Stimulated activated CD8-positive, alpha-beta memory T cell treated with anti-CD3 and anti-CD28 coated beads, Interleukin-2, amount 100 ng/mL, for 1 hour (primary cell): ENCODE measurements around the gene RPL31.

Experiments used
- DNase-seq, 2 donors: peaks; one replicate each; pipeline ENCODE4 v3.0.0-alpha.2; 2020; ENCODE audit warnings: low read depth in 2 of 2

RPL31 gene

DNA sequence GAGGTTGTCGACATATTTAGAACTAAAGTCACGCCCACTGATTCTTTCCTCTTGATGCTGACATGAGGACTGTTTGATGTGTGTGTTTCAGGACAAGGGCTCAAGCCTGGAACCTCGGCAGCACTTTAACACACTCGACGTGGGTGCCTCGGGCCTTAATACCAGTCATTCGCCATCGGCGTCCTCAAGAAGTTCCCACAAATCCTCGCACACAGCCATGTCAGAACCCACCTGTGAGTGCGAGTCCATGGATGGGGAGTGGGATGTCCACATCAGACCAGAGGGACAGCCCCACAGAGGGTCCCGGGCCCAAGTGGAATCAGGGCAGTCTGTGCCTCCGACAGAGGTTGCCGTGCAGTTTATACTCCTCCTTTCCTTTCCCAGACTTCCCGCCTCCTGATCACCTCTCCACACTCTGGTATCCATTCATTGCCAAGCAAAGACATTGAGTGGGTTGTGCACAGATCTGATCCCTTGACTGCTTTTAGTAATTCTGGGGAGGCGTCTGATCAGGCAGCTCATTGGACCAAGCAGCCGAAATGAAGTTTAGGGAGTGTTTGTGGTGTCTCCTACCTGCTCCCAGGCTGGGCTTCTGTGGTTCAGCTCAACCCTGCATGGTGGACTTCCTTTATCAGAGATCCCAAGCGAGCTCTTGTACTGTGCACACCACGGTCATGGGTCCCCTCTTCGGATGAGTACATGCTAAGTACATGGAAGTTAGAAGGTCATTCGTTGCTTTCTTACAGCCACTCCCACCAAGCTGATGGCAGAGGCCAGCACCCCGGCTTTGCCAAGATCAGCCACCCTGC is 27.2 kb upstream of the RPL31 start:
- no peak for DNase-seq

DNA sequence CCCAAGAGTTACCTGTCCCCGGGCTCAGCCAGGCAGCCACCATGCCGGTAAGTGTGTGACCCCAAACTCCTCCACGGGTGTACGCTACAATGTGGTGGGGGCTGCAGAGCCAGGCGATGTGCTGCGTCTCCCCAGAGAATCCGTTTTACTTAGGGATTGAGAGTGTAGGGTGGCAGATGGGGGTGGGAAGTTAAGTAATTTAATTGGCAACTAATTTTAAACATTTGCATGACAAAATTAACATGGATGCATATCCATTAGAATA is 26.6 kb upstream of the RPL31 start:
- no peak for DNase-seq

DNA sequence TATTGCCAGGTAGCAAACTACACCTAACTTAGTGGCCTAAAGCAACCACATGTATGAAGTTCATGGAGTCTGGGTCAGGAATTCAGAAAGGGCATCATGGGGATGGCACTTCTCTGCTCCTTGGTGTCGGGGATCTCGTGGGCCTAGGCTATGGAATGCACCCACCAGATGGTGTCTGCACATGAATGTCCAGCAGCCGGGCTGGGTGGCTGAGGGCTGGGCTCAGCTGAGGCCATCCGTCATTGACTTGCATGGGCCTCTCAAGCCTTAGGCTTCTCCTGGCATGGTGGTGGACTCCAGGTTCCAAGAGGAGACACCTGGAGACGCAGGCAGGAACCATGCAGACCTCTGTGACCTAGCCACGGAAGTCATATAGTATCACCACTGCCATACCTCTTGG is 26.0 kb upstream of the RPL31 start:
- DNase-seq, result no peak

DNA sequence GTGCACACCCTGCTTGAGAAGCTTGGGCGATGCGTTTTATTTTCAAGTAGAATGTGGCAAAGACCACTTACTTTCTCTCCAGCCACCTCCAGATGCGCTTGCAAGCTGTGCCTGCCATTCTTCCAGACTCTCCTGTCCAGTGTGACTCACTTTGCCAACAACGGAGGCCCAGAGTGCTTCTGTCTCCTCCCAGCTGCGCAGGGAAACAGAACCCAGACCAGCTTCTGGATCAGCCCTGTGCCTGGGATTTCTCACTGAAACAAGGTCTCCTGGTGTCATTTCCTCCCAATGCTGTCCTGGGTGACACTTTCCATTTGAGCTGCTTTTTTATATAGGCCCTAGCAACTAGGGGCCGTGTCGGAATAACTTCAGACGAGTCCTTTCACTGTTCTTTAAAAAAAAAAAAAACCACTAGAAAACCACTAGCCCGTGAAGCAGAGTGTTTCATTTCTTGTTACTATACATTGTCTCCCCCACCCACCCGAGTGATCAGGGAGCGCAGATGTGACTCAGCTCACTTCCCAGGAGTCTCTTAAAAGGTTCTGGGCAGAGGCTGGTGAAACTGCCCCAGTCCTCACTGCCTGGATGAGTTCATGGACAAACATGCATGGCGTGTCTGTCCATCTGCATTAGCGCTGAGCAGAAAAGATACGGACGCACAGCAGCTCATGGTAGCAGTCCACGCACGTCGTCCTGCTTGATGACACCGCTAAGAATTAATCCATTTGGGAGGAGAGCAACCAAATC is 25.3 kb upstream of the RPL31 start:
- no peak for DNase-seq

DNA sequence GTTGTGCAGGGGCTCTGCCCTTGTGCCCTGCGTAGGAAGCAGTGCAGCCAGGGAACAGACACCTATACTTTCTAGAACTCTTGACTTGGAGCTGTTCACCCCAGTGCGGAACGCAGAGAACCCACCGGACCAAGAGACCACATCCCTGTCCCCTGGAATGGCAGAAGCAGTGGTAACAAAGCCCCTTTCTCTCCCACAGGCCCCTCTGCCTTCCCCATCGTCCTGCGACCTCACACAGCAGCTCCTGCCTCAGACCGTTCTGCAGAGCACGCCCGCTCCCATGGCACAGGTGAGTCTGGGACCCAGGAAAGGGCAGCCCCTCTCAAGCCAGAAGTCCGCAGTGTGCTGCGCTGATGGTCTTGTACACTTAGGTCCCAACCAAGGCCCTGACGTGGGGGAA is 24.6 kb upstream of the RPL31 start:
- no peak for DNase-seq

DNA sequence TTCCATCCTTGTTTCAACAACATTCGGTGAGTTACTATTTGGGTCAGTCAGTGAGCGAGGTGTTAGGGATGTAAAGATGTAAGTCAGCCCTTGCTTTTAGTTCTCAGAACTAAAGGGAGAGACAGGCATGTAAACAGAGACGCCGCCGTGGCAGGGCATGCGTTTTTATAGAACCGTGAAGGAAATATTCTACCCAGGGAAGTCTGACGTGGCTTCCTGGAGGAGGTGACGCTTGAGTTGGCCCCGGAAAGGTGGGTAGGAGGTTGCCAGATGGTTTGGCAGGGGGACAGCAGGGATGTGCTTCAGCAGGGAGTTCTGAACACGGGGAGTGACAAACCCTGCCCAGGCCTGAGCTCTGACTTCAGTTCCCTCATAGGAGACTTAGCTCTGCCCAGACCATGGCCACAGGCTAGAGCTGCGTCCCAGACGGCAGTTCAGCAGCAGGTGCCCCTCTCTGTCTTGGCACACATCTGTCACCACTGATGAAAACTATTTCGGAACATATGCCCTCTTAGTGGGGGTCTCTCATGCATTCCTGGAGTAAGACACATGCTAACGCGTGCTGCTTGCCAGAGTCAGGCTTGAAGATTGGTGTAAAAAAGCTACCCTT is 23.4 kb upstream of the RPL31 start:
- no peak for DNase-seq

DNA sequence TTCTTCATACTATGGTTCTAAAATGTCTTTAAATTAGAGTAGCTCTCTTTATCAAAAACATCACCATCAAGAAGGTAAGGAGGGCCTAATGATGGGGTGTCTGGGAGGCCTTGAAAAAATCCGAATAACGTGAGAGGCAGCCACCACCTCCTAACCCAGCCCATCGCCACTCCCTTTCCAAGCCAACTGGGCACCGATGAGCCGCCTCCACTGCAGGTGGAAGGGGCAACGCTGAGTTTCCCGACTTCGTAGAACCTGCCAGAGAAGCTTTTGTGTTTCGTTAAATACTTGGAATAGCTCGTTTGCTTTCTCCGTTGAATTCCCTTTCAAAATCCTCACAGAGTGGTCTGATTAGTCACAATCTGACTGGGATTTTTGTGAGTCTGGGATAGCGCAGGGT is 22.0 kb upstream of the RPL31 start:
- no peak for DNase-seq

DNA sequence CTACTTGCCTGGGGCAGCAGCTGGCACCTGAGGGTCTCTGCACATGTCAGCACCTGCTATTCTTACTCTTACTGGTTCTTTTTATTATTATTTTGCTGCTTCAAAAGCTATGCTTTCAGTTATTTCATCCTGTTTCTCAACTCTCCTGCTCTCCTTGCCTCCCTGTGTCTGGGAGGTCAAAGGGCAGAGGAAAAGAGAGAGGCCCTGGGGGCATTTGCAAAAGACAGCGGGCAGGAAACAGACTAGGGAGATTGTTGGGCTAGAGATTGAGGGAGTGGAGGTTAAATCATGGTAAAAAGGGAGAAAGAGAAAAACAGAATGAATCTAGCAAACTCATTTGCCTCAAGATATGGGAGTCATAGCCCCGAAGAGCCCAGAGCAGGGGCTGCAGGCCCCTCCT is 21.1 kb upstream of the RPL31 start:
- no peak for DNase-seq

DNA sequence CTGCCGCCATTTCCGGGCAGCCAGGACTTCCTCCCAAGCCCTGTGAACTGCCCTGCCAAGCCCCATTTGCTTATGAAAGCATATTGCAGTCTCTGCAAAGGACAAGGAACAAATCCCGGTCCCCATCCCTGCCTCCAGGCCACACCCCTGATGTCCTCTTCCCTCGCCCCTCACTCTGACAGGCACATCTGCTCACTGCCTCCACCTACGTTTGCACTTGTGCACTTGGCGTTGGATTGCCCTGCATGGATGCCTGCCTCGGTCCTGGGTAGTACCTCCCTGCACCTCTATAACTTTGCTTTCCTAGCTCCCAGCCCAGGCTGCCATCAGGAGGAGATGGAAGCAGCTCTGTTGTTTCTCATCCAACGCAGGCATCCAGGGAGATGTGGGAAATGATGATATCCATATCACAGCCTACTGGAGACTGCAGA is 19.6 kb upstream of the RPL31 start:
- no peak for DNase-seq

DNA sequence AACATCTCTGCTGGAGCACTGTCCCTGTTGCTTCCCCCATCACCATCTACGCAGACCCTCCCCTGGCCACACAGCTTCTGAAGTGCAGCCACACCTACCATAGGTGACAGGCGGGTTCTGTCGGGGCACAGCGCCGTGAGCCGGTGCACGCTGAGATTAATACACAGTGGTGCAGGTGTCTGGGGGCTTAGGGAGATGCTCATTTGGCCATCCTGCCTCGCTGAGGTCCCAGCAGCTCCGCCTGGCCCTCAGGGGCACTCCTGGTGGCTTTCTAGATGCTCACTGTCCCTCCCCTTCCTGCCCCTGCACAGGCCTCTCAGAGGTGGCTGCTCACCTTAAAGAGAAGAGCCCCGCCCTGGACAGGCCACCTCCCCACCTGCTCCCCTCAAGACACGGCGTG is 18.9 kb upstream of the RPL31 start:
- no peak for DNase-seq

DNA sequence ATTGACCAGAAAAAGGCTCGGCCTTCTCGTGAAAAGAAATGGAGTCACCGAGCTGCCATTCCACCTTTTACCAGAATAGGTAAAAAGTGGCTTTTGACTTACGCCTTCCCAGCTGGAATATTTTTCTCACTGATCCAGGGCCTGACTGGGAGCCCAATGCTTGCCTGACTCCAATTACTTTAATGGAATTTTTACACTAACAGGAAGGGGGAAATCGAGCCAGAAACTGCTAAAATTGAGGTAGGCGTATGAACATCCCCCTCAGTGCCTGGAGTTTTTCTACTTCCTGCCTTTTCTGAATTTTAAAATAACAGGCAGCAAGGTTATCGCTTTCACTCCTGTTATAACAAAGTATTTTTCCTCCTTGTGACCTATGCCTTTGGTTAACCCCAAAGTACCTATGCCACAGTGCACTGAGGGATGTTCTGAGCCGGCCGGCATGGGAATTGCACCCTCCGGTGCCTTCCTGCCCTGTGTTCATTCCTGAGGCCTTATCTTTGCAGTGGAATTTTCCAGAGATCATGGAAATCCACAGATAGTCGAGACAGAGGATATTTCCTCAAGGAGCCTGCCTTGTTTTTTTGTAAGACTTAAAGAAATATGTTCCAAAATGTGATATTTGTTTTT is 18.3 kb upstream of the RPL31 start:
- DNase-seq, result no peak

DNA sequence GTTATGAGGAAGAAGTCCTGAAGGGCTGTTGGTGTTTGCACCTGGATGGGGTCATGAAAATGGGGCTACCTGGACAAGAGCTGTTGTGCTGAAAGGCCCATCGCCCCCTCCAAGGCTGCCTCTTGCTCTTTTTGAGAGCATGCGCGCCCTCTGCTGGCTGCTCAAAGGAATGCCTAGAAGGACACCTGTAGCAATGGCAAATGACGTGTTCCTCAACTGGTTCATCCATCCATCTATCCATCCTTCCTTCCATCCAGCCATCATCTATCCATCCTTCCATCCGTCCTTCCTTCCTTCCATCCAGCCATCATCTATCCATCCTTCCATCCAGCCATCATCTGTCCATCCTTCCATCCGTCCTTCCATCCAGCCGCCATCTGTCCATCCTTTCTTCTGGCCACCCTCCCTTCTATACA is 17.2 kb upstream of the RPL31 start:
- peak; percentile 40 to 65 for DNase-seq

DNA sequence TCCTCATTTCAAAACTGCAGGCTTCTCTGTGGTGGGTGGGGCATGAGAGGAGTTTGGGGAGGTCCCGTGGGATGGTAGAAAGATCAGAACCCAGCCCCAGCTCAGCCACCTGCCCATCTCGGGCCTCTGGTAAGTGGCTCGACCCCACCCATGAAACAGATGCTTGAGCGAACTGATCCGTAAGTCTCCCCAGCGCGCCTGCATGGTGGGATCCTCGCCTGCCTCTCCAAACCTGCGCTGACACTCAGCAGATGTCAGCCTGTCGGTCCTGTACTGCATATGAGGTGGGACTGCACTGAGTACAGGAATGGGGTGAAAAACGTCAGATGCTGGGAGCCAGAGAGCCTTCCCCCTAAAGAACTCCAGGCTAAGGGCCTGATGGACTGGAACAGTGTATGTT is 15.9 kb upstream of the RPL31 start:
- DNase-seq, result no peak

DNA sequence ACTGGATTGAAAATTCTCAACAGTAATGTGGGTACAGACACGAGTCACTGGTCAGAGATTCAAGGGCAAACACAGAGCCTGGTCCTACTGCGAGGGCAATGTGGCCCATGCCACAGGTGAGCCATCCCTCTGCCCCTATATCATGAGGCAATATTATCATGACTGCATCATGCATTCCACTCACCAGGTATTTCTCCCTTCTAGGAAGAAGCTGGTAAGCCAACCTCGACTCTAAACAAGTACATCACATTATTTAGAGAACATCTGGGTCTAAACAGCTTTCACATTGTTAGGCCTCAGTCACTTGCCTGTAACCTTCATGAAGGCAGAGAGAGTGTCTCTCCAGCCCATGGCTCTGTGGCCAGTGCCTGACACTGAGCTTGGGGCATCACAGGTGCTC is 14.6 kb upstream of the RPL31 start:
- no peak for DNase-seq

DNA sequence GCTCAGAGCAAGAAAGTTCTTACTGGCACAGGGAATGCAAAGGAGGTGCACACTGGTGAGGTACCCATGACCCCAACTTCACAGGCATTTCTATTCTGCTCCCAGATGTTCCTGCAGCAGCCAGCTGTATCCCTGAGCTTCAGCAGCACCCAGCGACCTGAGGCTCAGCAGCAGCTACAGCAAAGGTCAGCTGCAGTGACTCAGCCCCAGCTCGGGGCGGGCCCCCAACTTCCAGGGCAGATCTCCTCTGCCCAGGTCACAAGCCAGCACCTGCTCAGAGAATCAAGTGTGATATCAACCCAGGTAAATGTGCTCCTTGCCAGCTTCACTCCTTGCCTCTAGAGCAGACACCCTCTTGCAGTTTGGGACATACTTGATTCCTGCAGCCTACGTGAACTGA is 14.1 kb upstream of the RPL31 start:
- DNase-seq, result no peak

DNA sequence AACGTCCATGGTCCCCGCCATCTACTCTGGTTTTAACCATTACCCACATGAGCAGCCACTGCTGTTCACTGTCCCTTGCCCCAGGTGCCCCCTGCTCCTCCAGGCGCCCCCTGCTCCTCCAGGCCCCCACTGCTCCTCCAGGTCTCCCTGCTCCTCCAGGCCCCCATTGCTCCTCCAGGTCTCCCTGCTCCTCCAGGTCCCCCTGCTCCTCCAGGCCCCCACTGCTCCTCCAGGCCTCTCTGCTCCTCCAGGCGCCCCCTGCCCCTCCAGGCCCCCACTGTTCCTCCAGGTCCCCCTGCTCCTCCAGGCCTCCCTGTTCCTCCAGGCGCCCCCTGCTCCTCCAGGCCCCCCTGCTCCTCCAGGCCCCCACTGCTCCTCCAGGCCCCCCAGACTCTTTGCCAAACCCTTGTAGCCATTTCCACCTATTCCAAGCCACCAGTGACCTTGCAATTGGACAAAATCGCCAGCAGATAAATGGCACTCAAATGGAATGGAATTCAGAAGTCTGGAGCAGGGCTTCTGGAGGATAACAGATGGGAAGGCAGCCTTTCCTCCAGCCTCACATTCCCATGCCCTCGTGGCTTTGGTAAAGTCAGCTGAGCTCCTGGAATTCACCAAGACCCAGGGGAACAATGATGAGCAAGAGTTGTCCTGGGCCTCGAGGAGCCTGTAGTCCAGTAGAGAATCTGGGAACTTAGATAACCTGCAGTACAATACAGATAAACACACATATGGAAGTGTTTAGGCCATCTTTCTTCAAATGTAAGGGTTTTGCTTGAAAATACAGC is 13.3 kb upstream of the RPL31 start:
- no peak for DNase-seq

DNA sequence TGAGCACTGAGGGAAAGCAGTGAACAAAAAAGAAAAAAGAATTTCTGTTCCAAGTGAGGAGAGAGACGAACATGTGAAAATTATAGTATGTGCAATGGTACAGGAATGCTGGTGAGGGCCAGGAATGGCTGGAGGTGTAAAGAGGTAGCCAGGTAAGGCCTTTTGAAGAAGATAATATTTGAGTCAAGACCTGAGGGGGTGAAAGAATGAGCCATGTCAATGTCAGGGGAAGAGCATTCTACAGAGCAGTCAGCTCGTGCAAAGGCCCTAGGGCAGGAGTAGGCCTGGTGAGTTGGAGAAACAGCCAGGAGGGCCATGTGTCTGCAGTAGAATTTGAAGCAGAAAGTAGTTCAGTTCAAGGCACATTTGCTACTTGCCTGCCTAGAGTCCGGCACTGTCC is 12.4 kb upstream of the RPL31 start:
- no peak for DNase-seq

DNA sequence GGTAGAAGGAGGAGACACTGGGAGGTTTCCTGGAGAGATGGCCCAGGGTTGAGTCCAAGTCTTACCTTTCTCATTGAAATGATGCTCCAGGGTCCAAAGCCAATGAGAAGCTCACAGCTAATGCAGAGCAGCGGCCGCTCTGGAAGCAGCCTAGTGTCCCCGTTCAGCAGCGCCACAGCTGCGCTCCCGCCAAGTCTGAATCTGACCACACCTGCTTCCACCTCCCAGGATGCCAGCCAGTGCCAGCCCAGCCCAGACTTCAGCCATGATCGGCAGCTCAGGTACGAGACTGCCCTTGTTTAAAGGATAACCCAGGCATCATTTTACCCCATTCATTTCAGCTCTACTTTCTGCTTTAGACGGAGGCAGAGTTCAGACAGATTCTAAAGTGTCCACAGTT is 11.9 kb upstream of the RPL31 start:
- DNase-seq, result no peak

DNA sequence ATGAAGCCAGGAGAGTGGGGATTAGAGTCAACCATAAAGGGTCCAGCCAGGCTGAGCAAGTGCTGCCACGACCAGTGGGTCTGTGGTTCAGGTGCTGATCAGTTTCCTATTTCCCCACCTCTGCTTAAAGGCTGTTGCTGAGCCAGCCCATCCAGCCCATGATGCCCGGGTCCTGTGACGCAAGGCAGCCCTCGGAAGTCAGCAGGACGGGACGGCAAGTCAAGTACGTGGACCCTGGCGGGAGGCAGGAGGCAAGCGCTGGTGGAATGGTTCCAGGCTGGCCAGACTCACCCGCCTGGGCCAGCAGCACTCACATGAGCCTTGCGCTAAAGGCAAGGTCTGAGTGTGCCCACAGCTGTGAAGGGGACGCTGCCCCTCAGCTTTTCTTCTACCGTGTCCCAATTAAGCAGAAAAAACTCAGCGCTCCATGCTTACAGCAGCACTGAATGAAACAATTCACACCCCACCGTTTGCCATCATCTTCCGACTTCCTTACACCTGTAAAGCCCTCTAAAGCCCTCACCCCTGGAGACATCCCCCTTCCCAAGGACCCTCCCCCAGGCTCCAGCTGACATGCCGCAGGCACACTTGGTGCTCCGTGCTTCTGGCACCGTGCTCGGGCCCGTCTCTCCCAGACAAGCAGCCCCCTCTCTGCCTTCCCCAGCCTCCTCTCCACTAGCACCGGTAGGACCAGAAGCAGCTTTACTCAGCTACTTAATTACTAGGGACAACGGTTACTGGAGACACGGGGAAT is 11.3 kb upstream of the RPL31 start:
- no peak for DNase-seq

DNA sequence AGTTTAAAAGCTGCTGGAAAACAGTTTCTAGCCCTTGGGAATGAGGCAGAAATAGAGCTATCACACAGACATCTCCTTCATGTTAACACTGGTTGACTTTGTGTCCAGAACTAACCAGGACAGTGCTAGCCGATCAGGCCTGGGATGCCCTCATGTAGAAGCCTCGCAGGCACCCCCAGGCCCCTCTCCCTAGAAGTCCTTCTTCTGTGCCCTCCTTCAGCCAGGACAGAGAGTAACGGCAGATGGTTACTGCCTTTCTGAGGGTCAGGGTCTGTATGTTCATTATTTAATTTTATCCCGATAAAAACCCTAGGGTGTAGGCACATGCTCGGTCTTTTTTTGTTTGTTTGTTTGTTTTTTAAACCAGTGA is 10.7 kb upstream of the RPL31 start:
- no peak for DNase-seq

DNA sequence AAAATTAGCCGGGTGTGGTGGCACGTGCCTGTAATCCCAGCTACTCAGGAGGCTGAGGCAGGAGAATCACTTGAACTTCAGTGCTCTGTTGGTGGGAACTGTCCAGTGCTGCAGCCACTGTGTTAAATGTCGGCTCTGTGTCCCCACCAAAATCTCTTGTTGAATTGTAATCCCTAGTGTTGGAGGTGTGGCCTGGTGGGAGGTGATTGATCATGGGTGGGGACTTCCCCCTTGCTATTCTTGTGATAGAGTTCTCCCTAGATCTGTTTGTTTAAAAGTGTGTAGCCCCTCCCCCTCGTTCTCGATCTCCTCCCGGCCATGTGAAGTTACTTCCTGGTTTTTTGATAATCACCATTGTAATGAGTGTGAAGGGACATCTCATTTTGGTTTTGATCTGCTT is 9.8 kb upstream of the RPL31 start:
- no peak for DNase-seq
